Panc1 (cell line): ENCODE measurements around the gene HVCN1. TPM values are rescaled to one million over a fixed set of nuclear protein-coding genes. Genes with fewer than 3 reads are reported as not detected.

Experiments used
- ATAC-seq: fragments of 200-7000 bp; cut with Tn5 transposase; 2 replicates; pipeline ENCODE4 v1.9.1; 2020; ENCODE audit warnings: mild to moderate bottlenecking, moderate library complexity
- BruUV-seq: library from RNA; stranded (reverse); fragments of 400-500 nt; replicated peaks from 2 replicates; lab custom pipeline; 2021; lab: Mats Ljungman, UMichigan
- CTCF ChIA-PET: fragments of 300-600 bp; sonication (Branson Sonifier 250); formaldehyde crosslinking; loops from one replicate; lab custom pipeline; 2022; ENCODE audit warnings: antibody characterized with exemption; lab: Charles Lee
- POLR2A ChIA-PET: fragments of 300-600 bp; sonication (Branson Sonifier 250); formaldehyde crosslinking; loops from one replicate; lab custom pipeline; 2022; ENCODE audit warnings: antibody characterized with exemption; lab: Charles Lee
- DNase-seq: peaks from one replicate; pipeline ENCODE4 v3.0.0-alpha.2; 2010; ENCODE audit warnings: low read depth, low spot score
- H3K27ac ChIP-seq: 2 replicates; pipeline ENCODE4 v1.5.1; 2011; ENCODE audit warnings: mild to moderate bottlenecking, low read length, inconsistent platforms
- H3K27me3 ChIP-seq: fragments of 200-500 bp; sonication (Bioruptor generic); 2 replicates; pipeline ENCODE4 v1.6.0; 2014; ENCODE audit warnings: low read length, inconsistent platforms; ENCODE audit not compliant: control insufficient read depth, insufficient read depth
- H3K36me3 ChIP-seq: fragments of 200-500 bp; sonication (Bioruptor generic); 2 replicates; pipeline ENCODE4 v1.5.1; 2014; ENCODE audit warnings: inconsistent platforms, mild to moderate bottlenecking, low read length, moderate library complexity; ENCODE audit not compliant: control insufficient read depth, insufficient read depth
- H3K4me1 ChIP-seq: 2 replicates; pipeline ENCODE4 v1.5.1; 2011; ENCODE audit warnings: inconsistent platforms, mild to moderate bottlenecking, low read length, moderate library complexity; ENCODE audit not compliant: control insufficient read depth, insufficient read depth
- H3K4me3 ChIP-seq, 2 experiments: 2 replicates each; pipeline ENCODE4 v1.5.1; 2011 to 2012; ENCODE audit warnings: low read depth in 2 of 2, low read length in 2 of 2, mild to moderate bottlenecking in 2 of 2, inconsistent platforms in 1 of 2, moderate library complexity in 1 of 2
- H3K9me3 ChIP-seq: fragments of 200-500 bp; sonication (Bioruptor generic); 2 replicates; pipeline ENCODE4 v1.5.1; 2014; ENCODE audit warnings: low read depth, mild to moderate bottlenecking, inconsistent platforms, low read length, moderate library complexity; ENCODE audit not compliant: control insufficient read depth, insufficient read depth
- CTCF ChIP-seq: fragments of 450-650 bp; IDR thresholded peaks from 2 replicates; pipeline ENCODE4 v1.5.1; 2017; ENCODE audit warnings: mild to moderate bottlenecking
- POLR2AphosphoS5 ChIP-seq: IDR thresholded peaks from 2 replicates; pipeline ENCODE4 v1.6.1; 2012; ENCODE audit warnings: mild to moderate bottlenecking, low read depth, low read length, moderate library complexity
- REST ChIP-seq, 2 experiments: IDR thresholded peaks; 2 replicates each; pipeline ENCODE4 v1.6.1; 2011 to 2012; ENCODE audit warnings: low read depth in 2 of 2, control low read depth in 1 of 2, low read length in 1 of 2, mild to moderate bottlenecking in 1 of 2, moderate library complexity in 1 of 2; ENCODE audit not compliant: insufficient read depth in 1 of 2
- SIN3A ChIP-seq: IDR thresholded peaks from 2 replicates; pipeline ENCODE4 v1.6.1; 2012; ENCODE audit warnings: low read depth, mild to moderate bottlenecking, low read length, moderate library complexity, borderline replicate concordance; ENCODE audit not compliant: insufficient read depth
- TCF7L2 ChIP-seq: IDR thresholded peaks from 2 replicates; pipeline ENCODE4 v1.6.1; 2011; ENCODE audit warnings: mild to moderate bottlenecking, low read depth, low read length, inconsistent platforms
- in situ Hi-C: cut with HindIII; loops from 2 replicates; pipeline ENCODE4 v1.10.0; 2016; ENCODE audit warnings: low sequenced_read_pairs, low pct_unique_long_range_greater_than_20kb
- intact Hi-C: fragments of 100-400 bp; cut with micrococcal nuclease; formaldehyde crosslinking; loops from one replicate; pipeline ENCODE4 v1.10.0; 2022; ENCODE audit not compliant: unreplicated experiment
- total RNA-seq: library from RNA; stranded (reverse); gene quantifications from one replicate; pipeline ENCODE4 v1.2.1, GENCODE V29; 2021; ENCODE audit not compliant: unreplicated experiment

The HVCN1 gene
- total RNA-seq, 1 experiment from 2014 or later: 0.87 TPM

DNA sequence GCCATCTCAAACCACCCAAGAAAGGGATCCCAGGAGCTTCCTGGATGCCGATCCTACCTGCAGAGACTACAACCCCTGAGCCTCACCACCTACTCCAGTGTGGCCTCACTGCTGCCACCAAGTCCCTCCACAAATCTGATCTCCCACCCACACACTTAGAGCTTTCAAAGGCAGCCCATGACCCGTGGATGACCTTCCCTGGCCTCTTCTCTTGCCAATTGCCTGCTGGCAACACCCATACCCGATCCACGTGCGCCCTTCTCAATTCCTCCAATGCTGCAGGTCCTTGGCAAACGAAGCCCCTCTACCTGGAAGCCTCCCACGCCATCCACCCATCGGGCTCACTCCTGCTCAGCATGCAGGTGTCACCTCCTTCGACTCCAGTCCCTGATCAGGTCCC lies 30.7 kb downstream of the HVCN1 start:
- DNase-seq: no peak
- CTCF ChIA-PET: no interaction called here
- Histone ChIP-seq H3K4me1 (no peaks in the 10 kb centered on the region), H3K36me3 (no peaks in the 10 kb centered on the region), H3K27me3 (no peaks in the 10 kb centered on the region), H3K4me3 (no peak overlapping the region), H3K9me3 (no peaks in the 10 kb centered on the region), H3K27ac (no peak overlapping the region)
- intact Hi-C loops: no loop called here
- in situ Hi-C loops: no loop called here
- POLR2A ChIA-PET: no interaction called here
- no peak for ATAC-seq
- no peak for TF ChIP-seq CTCF
- TF ChIP-seq POLR2AphosphoS5: no peak
- TF ChIP-seq TCF7L2: no peak
- no peak for TF ChIP-seq SIN3A
- TF ChIP-seq REST (IDR thresholded peaks at IDR 0.05; ENCODE audit: insufficient read depth in 1 of 2, low read depth in 2 of 2, low read length in 1 of 2): no peak
- BruUV-seq: no TSS peak

DNA sequence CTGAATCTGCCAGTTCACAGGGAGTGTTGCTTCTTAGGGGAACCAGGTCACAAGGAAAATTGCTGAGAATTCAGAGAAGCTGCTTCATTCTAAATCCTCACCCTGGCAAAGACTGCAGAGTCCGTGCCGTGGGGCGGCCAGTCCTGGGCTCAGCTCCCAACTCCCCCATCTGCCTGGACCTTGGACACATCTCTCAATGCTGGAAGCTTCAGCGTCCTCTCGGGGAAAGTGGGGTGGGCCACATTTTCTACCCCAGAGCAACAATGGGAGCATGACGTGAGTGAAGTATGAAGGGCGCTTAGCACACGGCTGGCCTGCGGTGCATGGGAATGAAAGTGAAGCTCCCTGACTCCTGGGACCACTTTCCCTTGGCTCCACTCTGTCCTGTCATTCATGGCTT lies 31.2 kb downstream of the HVCN1 start:
- DNase-seq: no peak
- ATAC-seq: no peak
- intact Hi-C loops: no loop called here
- TF ChIP-seq TCF7L2: no peak
- no peak for TF ChIP-seq SIN3A
- TF ChIP-seq CTCF: no peak
- no peak for TF ChIP-seq POLR2AphosphoS5
- no peak for TF ChIP-seq REST (IDR thresholded peaks at IDR 0.05; ENCODE audit: insufficient read depth in 1 of 2, low read depth in 2 of 2, low read length in 1 of 2)
- H3K4me1 ChIP-seq: no peaks in the 10 kb centered on the region
- H3K36me3 ChIP-seq: no peaks in the 10 kb centered on the region
- no peaks in the 10 kb centered on the region for H3K9me3 ChIP-seq
- H3K27ac ChIP-seq: no peak overlapping the region
- in situ Hi-C loops: no loop called here
- no peaks in the 10 kb centered on the region for H3K27me3 ChIP-seq
- H3K4me3 ChIP-seq: no peak overlapping the region
- ChIA-PET POLR2A (no interaction called here), CTCF (no interaction called here)
- BruUV-seq: no TSS peak
